ENCODE measurements around the gene P3H3.

The P3H3 gene

GRCh38 chr12:6826734-6827436 lies 1.3 kb upstream of the P3H3 start:
- no peak for DNase-seq

GRCh38 chr12:6827437-6827911 lies 733 bp upstream of the P3H3 start:
- DNase-seq = peak; percentile 84

GRCh38 chr12:6828781-6829535 lies 751 bp downstream of the P3H3 start:
- peak; percentile 45 for DNase-seq

- peak; percentile 45 for DNase-seq
Measured at GRCh38 chr12:6829536-6830220, 1.5 kb downstream of the P3H3 start.

GRCh38 chr12:6830286-6830890 lies 2.2 kb downstream of the P3H3 start:
- no peak for DNase-seq

GRCh38 chr12:6830999-6831398 lies 2.8 kb downstream of the P3H3 start:
- DNase-seq = no peak

GRCh38 chr12:6831450-6831995 lies 3.3 kb downstream of the P3H3 start:
- no peak for DNase-seq

GRCh38 chr12:6832125-6832524 lies 3.9 kb downstream of the P3H3 start:
- no peak for DNase-seq

- no peak for DNase-seq
Measured at GRCh38 chr12:6833189-6833890, 5.1 kb downstream of the P3H3 start.

- DNase-seq = no peak
Measured at GRCh38 chr12:6834254-6834653, 6.0 kb downstream of the P3H3 start.

- no peak for DNase-seq
Measured at GRCh38 chr12:6834873-6835272, 6.7 kb downstream of the P3H3 start.

- no peak for DNase-seq
Measured at GRCh38 chr12:6836851-6837250, 8.6 kb downstream of the P3H3 start.

GRCh38 chr12:6837370-6838060 lies 9.3 kb downstream of the P3H3 start:
- DNase-seq = no peak

GRCh38 chr12:6838854-6839253 lies 10.6 kb downstream of the P3H3 start:
- DNase-seq = no peak

- DNase-seq = no peak
Measured at GRCh38 chr12:6839482-6840201, 11.4 kb downstream of the P3H3 start.

- no peak for DNase-seq
Measured at GRCh38 chr12:6840330-6840729, 12.1 kb downstream of the P3H3 start.

GRCh38 chr12:6840761-6841515 lies 12.7 kb downstream of the P3H3 start, which contains the start of gene GNB3:
Gene GNB3, plus strand, starts transcription at chr12:6840925. Its CDS starts 363 bp downstream, at chr12:6841288.
- DNase-seq = no peak

GRCh38 chr12:6842075-6842474 lies 13.9 kb downstream of the P3H3 start:
- no peak for DNase-seq

- DNase-seq = no peak
Measured at GRCh38 chr12:6843118-6843902, 15.1 kb downstream of the P3H3 start.
